ENCODE results near the gene CCDC116.

Gene CCDC116

DNA sequence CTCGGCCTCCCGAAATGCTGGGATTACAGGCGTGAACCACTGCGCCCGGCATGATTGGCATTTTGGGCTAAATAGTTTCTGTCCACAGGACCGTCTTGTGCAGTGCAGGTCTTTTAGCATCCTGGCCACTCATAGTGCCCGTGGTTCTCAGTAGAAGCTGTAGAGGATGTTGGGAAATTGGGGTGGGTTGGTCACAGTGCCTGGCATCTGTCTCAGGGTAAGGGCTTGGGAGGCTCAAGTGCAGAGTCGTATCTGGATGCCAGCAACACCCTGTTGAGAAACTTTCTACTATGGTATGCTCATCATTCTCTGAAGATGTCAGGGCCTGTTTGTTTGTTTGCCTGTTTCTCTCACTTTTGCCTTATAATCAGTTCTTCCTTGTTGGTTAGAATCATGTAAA lies 43.2 kb upstream of the CCDC116 start:
- TF ChIP-seq, protein P1, sequence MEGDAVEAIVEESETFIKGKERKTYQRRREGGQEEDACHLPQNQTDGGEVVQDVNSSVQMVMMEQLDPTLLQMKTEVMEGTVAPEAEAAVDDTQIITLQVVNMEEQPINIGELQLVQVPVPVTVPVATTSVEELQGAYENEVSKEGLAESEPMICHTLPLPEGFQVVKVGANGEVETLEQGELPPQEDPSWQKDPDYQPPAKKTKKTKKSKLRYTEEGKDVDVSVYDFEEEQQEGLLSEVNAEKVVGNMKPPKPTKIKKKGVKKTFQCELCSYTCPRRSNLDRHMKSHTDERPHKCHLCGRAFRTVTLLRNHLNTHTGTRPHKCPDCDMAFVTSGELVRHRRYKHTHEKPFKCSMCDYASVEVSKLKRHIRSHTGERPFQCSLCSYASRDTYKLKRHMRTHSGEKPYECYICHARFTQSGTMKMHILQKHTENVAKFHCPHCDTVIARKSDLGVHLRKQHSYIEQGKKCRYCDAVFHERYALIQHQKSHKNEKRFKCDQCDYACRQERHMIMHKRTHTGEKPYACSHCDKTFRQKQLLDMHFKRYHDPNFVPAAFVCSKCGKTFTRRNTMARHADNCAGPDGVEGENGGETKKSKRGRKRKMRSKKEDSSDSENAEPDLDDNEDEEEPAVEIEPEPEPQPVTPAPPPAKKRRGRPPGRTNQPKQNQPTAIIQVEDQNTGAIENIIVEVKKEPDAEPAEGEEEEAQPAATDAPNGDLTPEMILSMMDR (IDR thresholded peaks at IDR 0.05) = no peak
- H3K4me1 ChIP-seq (ENCODE audit: control insufficient read depth in 1 of 2, insufficient read depth in 1 of 2, low read depth in 1 of 2, low read length in 1 of 2) = peaks cover 39 to 43% of the 10 kb centered on the region in 2 experiments
- no peaks in the 10 kb centered on the region for H3K9me3 ChIP-seq
- H3K36me3 ChIP-seq = peaks cover 21% of the 10 kb centered on the region
- H3K4me3 ChIP-seq (ENCODE audit: low read depth in 1 of 2, low read length in 1 of 2) = no peak overlapping the region
- H3K27me3 ChIP-seq = no peaks in the 10 kb centered on the region
- H3K27ac ChIP-seq = peak overlapping the region; percentile 61

DNA sequence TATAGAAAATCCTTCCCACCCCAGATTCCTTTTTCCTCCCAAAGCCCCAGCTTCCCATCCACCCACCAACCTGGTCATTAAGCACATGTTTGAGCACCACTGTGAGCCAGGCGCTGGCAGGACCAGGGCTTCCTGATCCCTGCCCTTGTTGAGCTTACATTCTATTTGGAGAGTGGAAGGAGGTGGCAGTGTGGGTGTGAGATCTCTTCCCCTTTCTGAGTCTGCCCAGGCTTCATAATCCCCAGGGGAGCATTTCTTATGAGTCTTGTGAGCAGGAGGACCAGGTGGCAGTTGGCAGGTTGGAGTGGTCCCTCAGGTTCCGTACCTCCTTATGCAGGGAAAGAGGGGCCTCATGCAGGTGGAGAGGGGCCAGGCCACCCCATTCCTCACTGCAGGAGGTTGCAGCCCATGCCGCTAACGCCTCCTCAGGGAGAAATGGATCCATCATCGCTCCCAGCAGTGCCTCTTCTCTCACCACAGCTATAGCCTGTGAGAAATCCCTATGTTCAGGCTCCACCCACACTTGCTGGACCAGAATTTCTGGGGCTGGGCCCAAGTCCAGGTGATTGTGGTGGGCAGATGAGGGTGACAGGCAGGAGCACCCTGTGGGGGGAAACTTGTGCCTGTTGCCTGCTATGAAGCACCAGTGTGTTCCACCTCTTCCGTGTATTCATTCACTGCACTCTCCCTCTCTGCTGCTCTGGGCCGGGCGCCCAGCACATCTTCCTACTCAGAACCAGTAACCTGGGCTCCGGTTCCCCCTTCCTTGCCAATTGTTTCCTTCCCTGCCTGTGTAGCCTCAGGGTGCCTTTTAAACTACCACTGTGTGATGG lies 41.5 kb upstream of the CCDC116 start:
- H3K27ac ChIP-seq = peak overlapping the region; percentile 4

DNA sequence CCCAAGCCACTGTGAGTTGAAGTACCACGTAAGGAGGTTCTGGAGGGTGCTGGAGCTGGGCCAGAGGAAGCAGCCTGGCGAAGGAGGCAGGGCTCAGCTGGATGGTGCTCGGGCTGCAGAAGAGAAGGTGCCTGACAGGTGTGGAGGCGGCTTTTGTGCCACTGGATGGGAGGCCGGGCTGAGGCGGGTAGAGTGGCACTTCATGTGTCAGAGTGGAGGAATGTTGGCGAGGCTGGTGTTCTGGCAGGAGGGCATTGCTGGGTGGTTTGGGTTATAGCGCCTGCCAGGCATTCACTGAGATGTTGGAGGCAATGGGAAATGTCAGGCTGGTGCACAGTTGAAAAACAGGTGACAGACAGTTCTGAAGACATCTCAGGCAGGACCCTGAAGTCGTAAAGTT lies 40.9 kb upstream of the CCDC116 start:
- Histone ChIP-seq H3K27ac (no peak overlapping the region), H3K4me1 (ENCODE audit: control insufficient read depth in 1 of 2, insufficient read depth in 1 of 2, low read depth in 1 of 2, low read length in 1 of 2) (peaks cover 39 to 40% of the 10 kb centered on the region in 2 experiments), H3K9me3 (no peaks in the 10 kb centered on the region), H3K36me3 (peaks cover 40% of the 10 kb centered on the region), H3K27me3 (no peaks in the 10 kb centered on the region), H3K4me3 (ENCODE audit: low read depth in 1 of 2, low read length in 1 of 2) (no peak overlapping the region)
- TF ChIP-seq, protein P1 (IDR thresholded peaks at IDR 0.05) = no peak

More for the DNA sequence above, 41.5 kb upstream of the CCDC116 start:
- TF ChIP-seq, protein P1 (IDR thresholded peaks at IDR 0.05) = no peak
- Histone ChIP-seq H3K36me3 (peaks cover 37% of the 10 kb centered on the region), H3K9me3 (no peaks in the 10 kb centered on the region), H3K4me3 (ENCODE audit: low read depth in 1 of 2, low read length in 1 of 2) (no peak overlapping the region), H3K27me3 (no peaks in the 10 kb centered on the region), H3K4me1 (ENCODE audit: control insufficient read depth in 1 of 2, insufficient read depth in 1 of 2, low read depth in 1 of 2, low read length in 1 of 2) (peaks cover 39 to 40% of the 10 kb centered on the region in 2 experiments)

DNA sequence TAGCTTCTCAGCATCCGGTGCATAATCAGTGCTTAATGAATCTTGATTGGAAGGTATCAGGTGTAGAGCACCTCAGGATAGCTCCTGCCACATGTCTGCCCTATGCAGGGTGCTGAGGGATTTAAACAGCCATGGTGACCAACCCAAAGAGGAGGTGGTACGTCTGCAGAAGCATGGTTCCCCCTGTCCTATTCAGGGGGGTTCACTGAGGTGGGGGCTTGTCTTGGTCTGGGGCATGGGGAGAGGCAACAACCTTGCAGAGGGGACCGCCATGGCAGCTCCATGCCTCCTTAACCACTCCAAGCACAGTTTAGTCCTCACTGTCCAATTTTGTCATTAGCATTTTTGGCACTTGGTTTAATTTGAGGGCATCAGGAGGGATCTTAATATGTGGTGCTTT lies 40.1 kb upstream of the CCDC116 start:
- H3K4me3 ChIP-seq (ENCODE audit: low read depth in 1 of 2, low read length in 1 of 2) = no peak overlapping the region
- H3K9me3 ChIP-seq = no peaks in the 10 kb centered on the region
- peaks cover 39 to 43% of the 10 kb centered on the region in 2 experiments for H3K4me1 ChIP-seq (ENCODE audit: control insufficient read depth in 1 of 2, insufficient read depth in 1 of 2, low read depth in 1 of 2, low read length in 1 of 2)
- no peak overlapping the region for H3K27ac ChIP-seq
- no peaks in the 10 kb centered on the region for H3K27me3 ChIP-seq
- TF ChIP-seq, protein P1 (IDR thresholded peaks at IDR 0.05) = no peak
- H3K36me3 ChIP-seq = peaks cover 40% of the 10 kb centered on the region

DNA sequence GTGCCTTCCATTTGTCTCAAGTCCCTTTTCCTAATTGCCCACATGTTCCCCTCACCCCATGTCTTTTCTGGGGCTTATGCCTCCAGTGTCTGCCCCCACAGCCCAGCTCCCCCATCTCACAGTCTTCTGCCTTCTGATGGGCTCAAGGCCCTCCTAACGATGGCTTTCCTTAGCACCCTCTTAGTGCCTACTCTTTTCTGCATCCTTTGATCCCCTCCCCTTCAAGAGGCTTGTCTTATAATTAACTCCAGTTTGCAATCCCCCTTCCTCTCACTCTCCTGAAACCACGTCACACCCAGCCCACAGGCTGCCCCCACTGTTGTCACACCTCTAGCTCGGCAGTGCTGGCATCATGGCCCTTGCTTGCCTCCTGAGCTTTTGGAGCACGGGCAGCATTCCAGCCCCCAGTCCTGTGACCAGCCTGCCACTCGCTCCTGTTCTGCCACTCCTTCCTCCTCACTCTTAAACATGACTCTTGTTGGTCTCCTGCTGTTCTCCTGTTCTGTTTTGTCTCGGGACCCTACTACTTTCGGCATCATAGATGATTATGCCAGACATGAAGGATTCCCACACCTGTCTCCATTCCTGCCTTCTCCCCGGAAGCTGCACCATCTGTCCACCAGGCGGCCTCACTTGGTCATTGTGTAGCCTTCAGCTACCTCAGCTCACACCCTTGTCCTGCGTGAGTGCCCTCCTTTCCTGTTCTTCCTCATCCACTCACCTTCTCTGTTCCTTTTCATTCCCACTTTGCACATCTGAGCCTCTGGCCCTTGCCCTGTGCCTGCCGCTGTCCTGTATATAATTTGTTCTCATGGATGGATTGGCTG lies 38.9 kb upstream of the CCDC116 start:
- TF ChIP-seq, protein P1 (IDR thresholded peaks at IDR 0.05) = no peak
- no peak overlapping the region for H3K4me3 ChIP-seq (ENCODE audit: low read depth in 1 of 2, low read length in 1 of 2)
- H3K9me3 ChIP-seq = no peaks in the 10 kb centered on the region
- H3K27ac ChIP-seq = no peak overlapping the region
- H3K36me3 ChIP-seq = peaks cover 40% of the 10 kb centered on the region
- no peaks in the 10 kb centered on the region for H3K27me3 ChIP-seq
- H3K4me1 ChIP-seq (ENCODE audit: control insufficient read depth in 1 of 2, insufficient read depth in 1 of 2, low read depth in 1 of 2, low read length in 1 of 2) = peaks cover 36 to 45% of the 10 kb centered on the region in 2 experiments

Data from neutrophil (primary cell).